Measurements from ENCODE around the gene SEC24A. TPM values are rescaled to one million over a fixed set of nuclear protein-coding genes. Genes with fewer than 3 reads are reported as not detected.
A peak's percentile ranks its signal among the peaks of the same experiment; 100 is the strongest.
"Not testable (repeated sequence)": the region's sequence is repeated elsewhere in the genome, so short reads cannot be mapped to it uniquely, and the experiment has no call there.

SEC24A gene
- total RNA-seq, 4 donors from 2014 or later, result 11.4 to 18.3 (median 13.6) TPM

DNA sequence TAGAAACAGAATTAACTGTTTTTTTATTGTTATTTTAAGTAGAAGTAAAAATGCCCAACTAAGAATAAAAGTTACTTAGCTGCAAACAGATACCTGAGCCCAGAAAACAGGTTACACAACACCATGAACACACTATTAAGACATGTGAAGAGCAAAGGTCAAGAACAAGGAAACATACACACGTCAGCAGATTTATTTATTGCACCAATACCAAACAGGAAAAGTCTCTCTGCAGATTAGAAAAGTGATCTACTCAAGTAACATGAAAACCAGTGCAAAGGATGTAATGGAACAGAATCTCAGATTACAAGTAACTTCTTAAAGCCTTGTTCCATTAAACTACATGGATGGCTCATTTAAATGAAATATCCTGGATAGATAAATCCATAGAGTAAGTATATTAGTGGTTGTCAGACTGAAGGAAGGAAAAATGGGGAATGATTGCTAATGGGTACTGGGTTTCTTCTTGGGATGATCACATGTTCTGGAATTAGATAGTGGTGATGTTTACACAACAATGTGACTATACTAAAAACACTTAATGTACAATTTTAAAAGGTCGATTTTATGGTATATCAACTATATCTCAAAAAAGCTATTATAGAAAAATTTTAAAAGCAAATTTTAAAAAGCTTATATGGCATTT lies 22.1 kb upstream of the SEC24A start:
- in situ Hi-C loops (cut with MboI; ENCODE audit: low sequenced_read_pairs in 4 of 4), result no loop called here
- H3K4me3 ChIP-seq, result no peak overlapping the region
- ATAC-seq (peak; percentile 94 to 95), DNase-seq (peak in 1 of 2 donors; percentile 20)
- H3K27ac ChIP-seq, result peak overlapping the region; percentile 94 to 97 (median 96)
- no peaks in the 10 kb centered on the region for H3K9me3 ChIP-seq
- H3K36me3 ChIP-seq, result peaks cover 0 to 15% of the 10 kb centered on the region in 2 donors
- intact Hi-C loops (cut with DNase I; ENCODE audit: low total_unique reads), result loop anchor here (10.0 kb wide), 1 partner anchor 622 kb away; the partner anchor contains the start of gene VDAC1
- TF ChIP-seq POLR2A (IDR thresholded peaks at IDR 0.05), result no peak
- TF ChIP-seq, protein P1, sequence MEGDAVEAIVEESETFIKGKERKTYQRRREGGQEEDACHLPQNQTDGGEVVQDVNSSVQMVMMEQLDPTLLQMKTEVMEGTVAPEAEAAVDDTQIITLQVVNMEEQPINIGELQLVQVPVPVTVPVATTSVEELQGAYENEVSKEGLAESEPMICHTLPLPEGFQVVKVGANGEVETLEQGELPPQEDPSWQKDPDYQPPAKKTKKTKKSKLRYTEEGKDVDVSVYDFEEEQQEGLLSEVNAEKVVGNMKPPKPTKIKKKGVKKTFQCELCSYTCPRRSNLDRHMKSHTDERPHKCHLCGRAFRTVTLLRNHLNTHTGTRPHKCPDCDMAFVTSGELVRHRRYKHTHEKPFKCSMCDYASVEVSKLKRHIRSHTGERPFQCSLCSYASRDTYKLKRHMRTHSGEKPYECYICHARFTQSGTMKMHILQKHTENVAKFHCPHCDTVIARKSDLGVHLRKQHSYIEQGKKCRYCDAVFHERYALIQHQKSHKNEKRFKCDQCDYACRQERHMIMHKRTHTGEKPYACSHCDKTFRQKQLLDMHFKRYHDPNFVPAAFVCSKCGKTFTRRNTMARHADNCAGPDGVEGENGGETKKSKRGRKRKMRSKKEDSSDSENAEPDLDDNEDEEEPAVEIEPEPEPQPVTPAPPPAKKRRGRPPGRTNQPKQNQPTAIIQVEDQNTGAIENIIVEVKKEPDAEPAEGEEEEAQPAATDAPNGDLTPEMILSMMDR (IDR thresholded peaks at IDR 0.05 in 4 of 5, conservative IDR thresholded peaks at IDR 0.05 in 1 of 5), result no peak
- H3K4me1 ChIP-seq, result peaks cover 39 to 46% of the 10 kb centered on the region in 2 donors
- H3K27me3 ChIP-seq, result no peaks in the 10 kb centered on the region

DNA sequence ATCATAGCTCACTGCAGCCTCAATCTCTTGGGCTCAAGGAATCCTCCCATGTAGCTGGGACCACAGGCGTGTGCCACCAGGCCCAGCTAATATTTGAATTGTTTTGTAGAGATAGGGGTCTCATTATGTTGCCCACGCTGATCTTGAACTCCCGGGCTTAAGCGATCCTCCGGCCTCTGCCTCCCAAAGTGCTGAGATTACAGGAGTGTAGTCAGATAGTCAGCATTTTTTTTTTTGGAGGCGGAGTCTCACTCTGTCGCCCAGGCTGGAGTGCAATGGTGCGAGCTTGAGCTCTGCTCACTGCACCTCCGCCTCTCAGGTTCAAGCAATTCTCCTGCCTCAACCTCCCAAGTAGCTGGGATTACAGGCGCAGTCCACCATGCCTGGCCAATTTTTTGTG lies 14.4 kb upstream of the SEC24A start:
- H3K36me3 ChIP-seq, result no peaks in the 10 kb centered on the region
- peaks cover 5 to 11% of the 10 kb centered on the region in 2 donors for H3K4me1 ChIP-seq
- intact Hi-C loops (cut with DNase I; ENCODE audit: low total_unique reads), result no loop called here
- in situ Hi-C loops (cut with MboI; ENCODE audit: low sequenced_read_pairs in 4 of 4), result no loop called here
- no peaks in the 10 kb centered on the region for H3K9me3 ChIP-seq
- DNase-seq (no peak), ATAC-seq (no peak)
- no peak overlapping the region for H3K4me3 ChIP-seq
- no peaks in the 10 kb centered on the region for H3K27me3 ChIP-seq
- TF ChIP-seq, protein P1 (IDR thresholded peaks at IDR 0.05 in 4 of 5, conservative IDR thresholded peaks at IDR 0.05 in 1 of 5), result no peak
- no peak for TF ChIP-seq POLR2A (IDR thresholded peaks at IDR 0.05)
- H3K27ac ChIP-seq, result no peak overlapping the region

DNA sequence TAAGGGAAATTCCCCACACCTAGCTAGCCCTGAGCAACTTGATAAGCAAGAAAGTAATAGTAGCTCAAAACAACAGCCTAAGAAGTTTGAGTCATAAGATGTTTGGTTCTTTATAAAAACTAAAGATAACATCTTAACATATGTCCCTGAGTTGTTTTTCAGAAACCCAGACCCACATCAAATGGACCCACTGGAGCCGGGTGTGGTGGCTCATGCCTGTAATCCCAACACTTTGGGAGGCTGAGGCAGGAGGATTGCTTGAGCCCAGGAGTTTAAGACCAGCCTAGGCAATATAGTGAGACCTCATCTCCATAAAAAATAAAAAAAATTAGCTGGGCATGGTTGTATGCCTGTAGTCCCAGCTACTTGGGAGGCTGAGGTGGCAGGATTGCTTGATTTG lies 13.2 kb upstream of the SEC24A start:
- H3K36me3 ChIP-seq; H3K27me3 ChIP-seq; DNase-seq; H3K27ac ChIP-seq; H3K4me3 ChIP-seq; H3K9me3 ChIP-seq; ATAC-seq; in situ Hi-C loops (cut with MboI; ENCODE audit: low sequenced_read_pairs in 4 of 4); intact Hi-C loops (cut with DNase I; ENCODE audit: low total_unique reads): not testable (repeated sequence)
- H3K4me1 ChIP-seq, result peaks cover 5 to 11% of the 10 kb centered on the region in 2 donors

DNA sequence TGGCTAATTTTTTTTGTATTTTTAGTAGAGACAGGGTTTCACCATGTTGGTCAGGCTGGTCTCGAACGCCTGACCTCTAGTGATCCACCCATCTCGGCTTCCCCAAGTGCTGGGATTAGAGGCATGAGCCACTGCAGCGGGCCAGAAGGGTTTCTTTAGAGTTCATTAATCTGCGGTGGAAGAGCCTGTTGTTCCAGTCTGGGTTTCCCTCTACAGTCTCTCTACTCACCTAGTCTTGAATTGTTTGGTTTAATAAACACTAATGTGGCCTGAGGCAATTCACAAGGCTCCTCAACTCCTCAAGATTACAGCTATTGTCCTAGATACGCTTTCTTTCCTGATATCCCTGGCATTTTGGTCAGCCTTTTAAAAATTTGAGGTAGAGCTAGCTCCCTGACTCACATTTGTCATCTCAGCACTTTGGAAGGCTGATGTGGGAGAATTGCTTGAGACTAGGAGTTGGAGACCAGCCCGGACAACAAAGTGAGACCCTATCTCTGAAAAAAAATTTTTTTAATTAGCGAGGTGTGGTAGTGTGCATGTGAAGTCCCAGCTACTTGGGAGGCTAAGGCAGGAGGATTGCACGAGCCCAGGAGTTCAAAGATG lies 11.4 kb upstream of the SEC24A start:
- DNase-seq (no peak), ATAC-seq (no peak)
- Histone ChIP-seq H3K4me3 (no peak overlapping the region), H3K4me1 (no peaks in the 10 kb centered on the region), H3K27ac (no peak overlapping the region), H3K36me3 (no peaks in the 10 kb centered on the region), H3K9me3 (no peaks in the 10 kb centered on the region), H3K27me3 (no peaks in the 10 kb centered on the region)
- no peak for TF ChIP-seq POLR2A (IDR thresholded peaks at IDR 0.05)
- TF ChIP-seq, protein P1 (IDR thresholded peaks at IDR 0.05 in 4 of 5, conservative IDR thresholded peaks at IDR 0.05 in 1 of 5), result no peak
- in situ Hi-C loops (cut with MboI; ENCODE audit: low sequenced_read_pairs in 4 of 4), result no loop called here
- intact Hi-C loops (cut with DNase I; ENCODE audit: low total_unique reads), result no loop called here

DNA sequence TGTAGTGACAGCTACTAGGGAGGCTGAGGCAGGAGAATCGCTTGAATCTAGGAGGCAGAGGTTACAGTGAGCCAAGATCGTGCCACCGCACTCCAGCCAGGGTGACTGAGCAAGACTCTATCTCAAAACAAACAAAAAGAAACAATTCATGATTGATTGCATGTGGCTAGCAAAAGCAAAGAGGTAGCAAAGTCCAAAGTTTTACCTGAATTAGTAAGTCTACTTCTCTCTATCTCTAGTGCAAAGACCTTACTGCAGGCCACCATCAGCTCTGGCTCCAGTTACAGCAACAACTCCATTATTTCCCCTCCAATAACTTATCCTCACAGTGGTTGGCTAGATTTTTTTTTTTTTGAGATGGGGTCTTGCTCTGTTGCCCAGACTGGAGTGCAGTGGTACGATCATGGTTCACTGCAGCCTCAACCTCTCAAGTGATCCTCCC lies 9.8 kb upstream of the SEC24A start:
- ATAC-seq (no peak), DNase-seq (no peak)
- H3K27me3 ChIP-seq, result no peaks in the 10 kb centered on the region
- in situ Hi-C loops (cut with MboI; ENCODE audit: low sequenced_read_pairs in 4 of 4), result no loop called here
- no peak for TF ChIP-seq POLR2A (IDR thresholded peaks at IDR 0.05)
- TF ChIP-seq, protein P1 (IDR thresholded peaks at IDR 0.05 in 4 of 5, conservative IDR thresholded peaks at IDR 0.05 in 1 of 5), result no peak
- H3K4me1 ChIP-seq, result peaks cover 3 to 4% of the 10 kb centered on the region in 2 donors
- H3K4me3 ChIP-seq, result no peak overlapping the region
- intact Hi-C loops (cut with DNase I; ENCODE audit: low total_unique reads), result no loop called here
- no peaks in the 10 kb centered on the region for H3K36me3 ChIP-seq
- H3K9me3 ChIP-seq, result no peaks in the 10 kb centered on the region
- no peak overlapping the region for H3K27ac ChIP-seq
